Fibroblast of upper back skin (primary cell): ENCODE data around the gene CHST14.

ENCODE experiments used
- DNase-seq: peaks from one replicate; pipeline ENCODE4 v3.0.0-alpha.2; 2013

The CHST14 gene, protein sequence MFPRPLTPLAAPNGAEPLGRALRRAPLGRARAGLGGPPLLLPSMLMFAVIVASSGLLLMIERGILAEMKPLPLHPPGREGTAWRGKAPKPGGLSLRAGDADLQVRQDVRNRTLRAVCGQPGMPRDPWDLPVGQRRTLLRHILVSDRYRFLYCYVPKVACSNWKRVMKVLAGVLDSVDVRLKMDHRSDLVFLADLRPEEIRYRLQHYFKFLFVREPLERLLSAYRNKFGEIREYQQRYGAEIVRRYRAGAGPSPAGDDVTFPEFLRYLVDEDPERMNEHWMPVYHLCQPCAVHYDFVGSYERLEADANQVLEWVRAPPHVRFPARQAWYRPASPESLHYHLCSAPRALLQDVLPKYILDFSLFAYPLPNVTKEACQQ

DNA sequence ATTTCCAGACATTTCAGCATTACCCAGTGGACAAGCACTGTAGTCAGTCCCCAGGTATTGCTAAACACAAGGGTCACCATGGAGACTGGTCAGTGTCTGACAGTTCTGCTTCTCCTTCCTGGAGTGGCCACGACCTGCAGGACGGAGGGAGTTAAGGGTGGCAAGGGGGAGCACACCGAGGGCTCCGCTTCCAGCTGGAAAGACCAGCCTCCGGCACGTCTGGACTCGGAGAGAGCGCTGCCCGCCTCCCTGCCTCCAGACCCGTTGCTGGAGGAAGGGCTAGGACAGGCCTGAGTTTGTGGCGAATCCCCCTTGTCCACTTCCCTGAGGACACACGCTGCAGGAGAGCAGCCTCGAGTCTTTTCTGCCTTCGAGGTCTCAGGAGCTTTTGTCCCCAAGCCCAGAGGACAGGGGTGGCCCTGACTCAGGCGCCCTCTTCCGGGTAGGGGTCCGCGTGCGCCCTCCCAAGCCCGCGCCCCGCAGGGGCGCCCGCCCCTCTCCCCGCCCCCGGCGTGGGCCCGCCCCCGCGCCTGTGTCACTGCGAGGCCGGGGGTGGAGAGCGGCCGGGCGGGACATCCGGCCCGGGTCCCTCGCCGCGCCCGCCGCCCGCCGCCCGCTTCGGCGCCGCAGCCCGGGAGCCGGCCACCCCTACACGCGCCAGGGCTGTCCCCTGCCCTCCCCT, at the start of gene CHST14:
TSS of gene CHST14 (plus strand) at position 562 of the 682 bp plus-strand sequence. CDS start 230 bp downstream, outside the sequence.
- DNase-seq, result peak; percentile 43

GRCh38 chr15:40421246-40422157, 49.3 kb upstream of the CHST14 start:
- peak; percentile 52 for DNase-seq

DNA sequence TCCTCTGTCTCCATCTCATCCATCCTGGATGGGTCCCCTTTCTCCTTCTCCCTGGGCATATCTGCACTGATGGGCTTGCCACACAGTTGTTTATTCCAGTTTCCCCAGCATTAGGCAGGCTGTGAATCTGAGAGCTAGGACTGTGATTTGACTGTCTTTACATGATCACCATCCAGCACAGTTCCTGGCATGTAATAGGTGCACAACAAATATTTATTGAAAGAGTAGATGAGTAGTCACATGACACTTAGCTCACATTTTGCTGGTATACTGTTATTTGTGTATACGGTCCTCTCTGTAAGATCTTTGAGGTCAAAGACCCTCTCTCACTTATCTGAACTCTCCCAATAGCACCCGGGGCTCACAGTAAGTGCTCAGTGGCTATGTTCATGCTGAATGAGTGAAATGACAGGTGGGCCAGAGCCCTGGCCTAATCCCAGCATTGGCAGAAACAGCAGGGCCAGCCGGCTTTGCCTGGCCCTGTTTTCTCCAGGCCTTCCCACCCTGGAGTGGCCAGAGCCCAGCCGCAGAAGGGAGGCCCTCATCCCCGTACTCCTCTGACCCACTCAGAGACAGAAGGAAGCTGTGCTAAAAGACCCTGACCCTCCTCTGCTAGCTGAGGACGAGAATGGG, 46.2 kb upstream of the CHST14 start:
- DNase-seq, result no peak

DNA sequence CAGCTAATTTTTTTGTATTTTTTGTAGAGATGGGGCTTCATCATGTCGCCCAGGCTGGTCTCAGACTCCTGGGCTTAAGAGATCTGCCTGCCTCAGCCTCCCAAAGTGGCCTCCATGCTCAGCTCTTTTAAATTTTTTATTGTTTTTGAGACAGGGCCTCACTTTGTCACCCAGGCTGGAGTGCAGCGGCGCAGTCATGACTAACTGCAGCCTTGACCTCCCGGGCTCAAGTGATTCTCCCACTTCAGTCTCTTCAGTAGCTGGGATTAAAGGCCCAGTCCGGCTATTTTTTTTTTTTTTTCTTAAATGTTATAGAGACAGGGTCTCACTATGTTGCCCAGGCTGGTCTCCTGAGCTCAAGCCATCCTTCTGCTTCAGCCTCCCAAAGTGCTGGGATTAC, 45.1 kb upstream of the CHST14 start:
- DNase-seq, result no peak

GRCh38 chr15:40427188-40427587, 43.6 kb upstream of the CHST14 start:
- no peak for DNase-seq

DNA sequence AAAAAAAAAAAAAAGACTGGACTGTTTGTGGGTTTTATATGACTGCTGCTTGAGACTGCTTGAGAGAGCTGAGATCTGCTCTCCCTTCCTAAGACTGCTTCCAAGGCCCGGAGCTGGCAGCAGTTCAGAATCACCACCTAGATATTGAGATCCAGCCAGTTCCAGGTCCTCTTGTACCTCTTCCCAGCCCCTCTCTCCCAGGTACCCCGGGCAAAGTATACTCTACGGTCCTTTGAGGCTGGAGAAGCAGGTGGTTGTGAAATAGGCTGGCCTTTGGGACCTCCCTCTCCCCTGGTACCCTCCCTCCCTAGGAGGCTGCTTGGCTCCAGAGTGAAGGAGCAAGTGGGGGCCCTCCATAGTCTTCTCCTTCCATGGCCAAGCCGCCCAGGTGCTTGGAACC, 42.6 kb upstream of the CHST14 start:
- no peak for DNase-seq

- DNase-seq, result no peak
Observed at GRCh38 chr15:40429068-40429710, 41.6 kb upstream of the CHST14 start.

DNA sequence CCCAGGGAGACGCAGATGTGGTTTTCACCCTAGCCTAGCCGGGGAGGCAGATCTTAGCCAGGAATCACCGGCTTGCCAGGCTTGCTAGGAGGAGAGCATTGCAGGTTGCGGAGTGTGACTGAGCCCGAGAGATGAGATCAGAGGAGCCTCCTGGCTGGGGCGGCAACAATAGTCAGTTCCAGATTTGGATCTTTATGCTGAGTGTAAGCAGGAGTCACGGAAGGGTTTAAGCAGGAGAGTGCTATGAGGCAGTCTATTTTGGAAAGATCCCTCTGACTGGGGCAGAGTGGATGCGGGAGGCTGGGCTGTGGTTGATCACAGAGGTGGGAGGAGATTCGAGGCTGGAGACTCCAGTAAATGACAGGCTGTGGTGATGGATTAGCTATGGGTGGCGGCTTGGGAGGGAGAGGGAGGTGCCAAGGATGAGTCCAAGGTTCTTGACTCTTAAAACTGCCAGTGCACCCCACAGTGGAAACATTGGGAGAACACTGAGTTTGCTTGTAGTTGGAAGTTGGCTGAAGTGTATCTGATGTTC, 40.4 kb upstream of the CHST14 start:
- DNase-seq, result peak; percentile 41

GRCh38 chr15:40435023-40435709, 35.6 kb upstream of the CHST14 start:
- no peak for DNase-seq

DNA sequence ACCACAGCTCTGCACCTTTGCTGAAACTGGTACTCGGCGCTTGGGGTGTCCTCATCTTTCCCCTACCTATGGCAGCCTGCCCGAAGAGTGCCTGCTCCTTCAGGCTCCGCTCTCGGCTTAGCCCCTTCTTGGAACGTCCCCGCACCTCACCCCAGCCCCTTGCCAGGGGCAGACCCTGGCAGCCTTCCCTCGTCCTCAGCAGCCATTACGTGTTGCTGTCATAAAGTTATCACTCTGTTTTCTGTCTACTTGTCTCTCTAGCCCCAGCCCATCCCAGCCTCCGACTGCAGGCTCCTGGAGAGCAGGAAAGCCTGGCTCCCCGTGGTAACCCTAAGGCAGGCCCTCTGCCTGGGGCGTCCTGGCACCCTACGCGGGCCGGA, 35.1 kb upstream of the CHST14 start:
- DNase-seq, result no peak

DNA sequence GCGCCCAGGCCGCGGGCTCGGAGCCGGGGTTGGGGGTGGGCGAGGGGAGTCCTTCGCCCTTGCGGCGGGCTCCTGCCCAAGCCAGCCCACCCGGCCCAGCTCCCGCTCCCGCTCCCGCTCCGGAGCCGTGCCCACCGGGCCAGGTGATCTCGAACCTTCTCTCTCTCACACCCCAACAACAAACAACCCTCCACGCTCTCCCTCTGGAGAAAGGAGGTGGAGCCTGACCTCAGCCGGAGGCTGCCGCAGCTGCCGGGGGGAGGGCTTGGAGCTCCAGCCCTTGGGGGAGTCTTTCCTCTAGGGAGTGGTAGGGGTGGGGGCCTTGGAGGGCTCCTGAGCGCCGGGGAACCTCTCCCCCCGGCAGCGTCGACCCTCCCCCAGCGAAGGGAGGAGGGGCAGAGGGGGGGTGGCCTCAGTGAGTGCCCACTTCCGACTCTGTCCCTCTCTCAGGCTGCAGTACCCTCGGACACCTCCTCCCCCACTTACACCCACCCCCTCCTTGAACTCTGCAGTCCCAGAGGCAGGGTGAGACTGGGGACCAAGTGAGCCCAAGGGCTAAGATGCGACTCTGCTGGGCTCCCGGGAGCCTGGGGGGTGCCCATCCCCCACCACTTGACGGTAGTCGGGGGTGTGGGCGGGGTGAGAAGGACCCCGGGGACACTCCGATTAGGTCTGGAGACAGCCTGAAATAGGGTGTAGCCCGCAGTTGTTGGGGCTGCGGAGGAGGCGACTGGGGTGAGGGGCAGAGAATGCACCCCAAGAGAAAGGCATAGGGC, 34.5 kb upstream of the CHST14 start:
- no peak for DNase-seq

- no peak for DNase-seq
Observed at GRCh38 chr15:40436892-40437751, 33.7 kb upstream of the CHST14 start.

- no peak for DNase-seq
Observed at GRCh38 chr15:40437752-40438687, 32.8 kb upstream of the CHST14 start.

DNA sequence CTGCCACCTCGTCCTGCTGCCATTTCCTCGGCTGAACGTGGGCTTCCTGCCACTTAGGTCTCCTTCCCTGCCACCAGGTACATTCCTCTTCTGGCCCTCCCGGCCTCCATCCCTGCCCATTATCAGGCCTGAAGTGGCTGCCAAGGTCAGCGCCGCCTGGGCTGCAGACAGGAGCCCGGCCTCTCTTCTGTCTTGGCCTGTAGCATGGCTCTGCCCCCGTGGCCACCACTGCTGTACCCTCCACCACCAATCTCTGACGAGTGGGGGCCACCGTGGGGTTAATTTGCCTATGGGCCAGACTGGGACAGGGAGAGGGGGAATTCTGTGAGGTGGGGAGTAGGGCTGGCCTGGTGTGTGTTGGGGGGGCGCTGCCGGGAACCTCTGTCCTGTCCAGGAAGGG, 32.1 kb upstream of the CHST14 start:
- no peak for DNase-seq

GRCh38 chr15:40439461-40439959, 31.3 kb upstream of the CHST14 start:
- no peak for DNase-seq

DNA sequence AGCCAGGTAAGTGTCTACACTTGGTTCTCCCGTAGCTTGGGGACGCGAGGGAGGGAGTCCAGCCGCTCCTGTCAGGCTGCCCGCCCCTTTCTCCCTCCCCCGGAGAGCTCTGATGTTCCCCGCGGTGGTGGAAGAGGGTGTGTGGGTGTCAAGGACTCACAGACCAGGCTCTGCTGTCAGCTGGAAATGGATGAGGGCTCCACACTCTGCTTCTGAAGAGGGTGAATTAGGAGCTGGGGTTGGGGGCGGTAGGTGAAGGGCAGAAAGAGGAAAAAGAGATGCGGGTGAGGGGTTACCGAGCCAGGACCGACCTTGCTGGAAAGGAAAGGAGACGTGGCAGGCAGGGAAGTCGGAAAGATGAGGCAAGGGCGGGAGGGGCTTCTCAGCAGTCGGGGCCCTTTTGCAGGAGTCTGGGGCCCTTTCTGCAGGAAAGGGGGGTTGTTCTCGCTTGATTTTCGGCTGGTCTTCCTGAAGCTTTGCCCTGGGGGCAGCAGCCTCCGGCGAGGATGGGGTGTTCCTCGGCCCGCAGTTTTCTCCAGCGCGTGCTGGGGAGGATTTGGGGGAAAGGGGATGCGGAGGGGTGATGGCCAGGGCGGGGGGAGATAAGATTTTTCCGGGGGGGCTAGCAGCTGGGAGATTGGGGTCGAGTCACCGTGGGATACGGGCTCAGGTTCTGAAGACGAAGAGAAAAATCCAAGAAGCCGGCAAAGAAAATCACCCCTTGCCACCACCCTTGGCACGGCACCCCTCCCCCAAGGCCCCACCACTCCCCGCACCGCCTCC, 30.6 kb upstream of the CHST14 start:
- peak; percentile 24 for DNase-seq
